BLaER1 (cell line): ENCODE data around the gene ZFP36L2.

Source experiments
- H3K27ac ChIP-seq: shearing (Covaris generic); formaldehyde crosslinking; 2 replicates; pipeline ENCODE4 v1.8.1; 2022
- H3K27me3 ChIP-seq: shearing (Covaris generic); formaldehyde crosslinking; 2 replicates; pipeline ENCODE4 v1.8.1; 2022
- H3K36me3 ChIP-seq: shearing (Covaris generic); formaldehyde crosslinking; 2 replicates; pipeline ENCODE4 v1.8.1; 2022
- H3K4me1 ChIP-seq: shearing (Covaris generic); formaldehyde crosslinking; 2 replicates; pipeline ENCODE4 v1.8.1; 2022
- H3K4me2 ChIP-seq: shearing (Covaris generic); formaldehyde crosslinking; 2 replicates; pipeline ENCODE4 v1.8.1; 2022
- H3K4me3 ChIP-seq: shearing (Covaris generic); formaldehyde crosslinking; 2 replicates; pipeline ENCODE4 v1.8.1; 2022
- H3K9ac ChIP-seq: shearing (Covaris generic); formaldehyde crosslinking; 2 replicates; pipeline ENCODE4 v1.8.1; 2022
- H3K9me3 ChIP-seq: shearing (Covaris generic); formaldehyde crosslinking; 2 replicates; pipeline ENCODE4 v1.8.1; 2022
- H4K20me1 ChIP-seq: shearing (Covaris generic); formaldehyde crosslinking; 2 replicates; pipeline ENCODE4 v1.8.1; 2022
- Cebpa-rat ChIP-seq: shearing (Covaris generic); IDR thresholded peaks from 2 replicates; pipeline ENCODE4 v1.8.1; 2022

Gene ZFP36L2

GRCh38 chr2:43174368-43174916 is 52.0 kb downstream of the ZFP36L2 start:
- Histone ChIP-seq H3K9ac (peak overlapping the region; percentile 72), H3K9me3 (no peaks in the 10 kb centered on the region), H3K4me1 (peaks cover 100% of the 10 kb centered on the region), H3K36me3 (peaks cover 40% of the 10 kb centered on the region; the same call in 1 of the 2 replicates), H3K27me3 (no peaks in the 10 kb centered on the region), H4K20me1 (peaks cover 97% of the 10 kb centered on the region; the same call in 1 of the 2 replicates), H3K4me2 (peak overlapping the region; percentile 94), H3K4me3 (peak overlapping the region; percentile 51), H3K27ac (peak overlapping the region; percentile 84)
- TF ChIP-seq Cebpa-rat: no peak
